Muscle of back (tissue), 11 donors: ENCODE measurements around the gene NAIF1. TPM values are rescaled to one million over a fixed set of nuclear protein-coding genes. Genes with fewer than 3 reads are reported as not detected.
A peak's percentile ranks its signal among the peaks of the same experiment; 100 is the strongest.
"Not testable (repeated sequence)": the region's sequence is repeated elsewhere in the genome, so short reads cannot be mapped to it uniquely, and the experiment has no call there.

Experiments
- DNase-seq, 3 donors: peaks; one replicate each; pipeline versions ENCODE4 v3.0.0 to v3.0.0-alpha.2; 2013
- polyA plus RNA-seq, 10 donors: library from polyadenylated mRNA; unstranded; fragments of 120-200 nt; gene quantifications; one replicate each; pipeline ENCODE4 v1.2.1, GENCODE V29; 2013; ENCODE audit not compliant: insufficient read length in 10 of 10

The NAIF1 gene
- polyA plus RNA-seq, 10 donors = 6.3 to 9.2 (median 8.0) TPM

DNA sequence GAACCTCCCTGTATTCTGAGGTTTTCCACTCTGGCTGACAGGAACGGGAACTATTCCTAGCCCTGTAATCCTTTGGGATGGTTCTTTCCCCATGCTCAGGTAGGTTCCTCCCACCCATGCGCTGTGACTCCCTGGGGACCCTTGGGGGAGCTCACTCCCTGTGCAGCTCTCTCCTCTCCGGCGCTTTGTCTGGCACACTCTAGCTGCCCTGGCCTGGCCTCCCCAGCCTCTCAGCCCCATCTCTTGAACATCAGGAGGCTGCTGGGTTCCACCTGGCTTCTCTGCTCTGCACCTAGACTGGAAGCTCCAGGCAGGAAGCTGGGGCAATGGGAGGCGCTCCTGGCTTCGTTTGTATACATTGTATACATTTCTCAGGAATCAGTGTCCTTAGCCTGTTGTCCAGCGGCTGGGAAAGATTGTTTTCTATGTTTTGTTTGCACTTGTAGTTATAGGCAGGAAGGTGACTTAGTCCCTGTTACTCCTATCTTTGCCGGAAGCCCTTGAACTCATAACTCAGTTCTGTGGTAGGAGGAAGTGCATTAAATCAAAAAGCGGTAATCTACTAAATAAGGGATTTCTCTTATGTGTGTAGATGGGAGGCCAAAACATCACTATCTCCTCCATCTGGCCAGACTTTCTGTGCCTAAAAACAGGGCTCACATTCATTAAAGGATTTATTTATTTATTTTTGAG, 21.3 kb upstream of the NAIF1 start:
- DNase-seq = no peak

DNA sequence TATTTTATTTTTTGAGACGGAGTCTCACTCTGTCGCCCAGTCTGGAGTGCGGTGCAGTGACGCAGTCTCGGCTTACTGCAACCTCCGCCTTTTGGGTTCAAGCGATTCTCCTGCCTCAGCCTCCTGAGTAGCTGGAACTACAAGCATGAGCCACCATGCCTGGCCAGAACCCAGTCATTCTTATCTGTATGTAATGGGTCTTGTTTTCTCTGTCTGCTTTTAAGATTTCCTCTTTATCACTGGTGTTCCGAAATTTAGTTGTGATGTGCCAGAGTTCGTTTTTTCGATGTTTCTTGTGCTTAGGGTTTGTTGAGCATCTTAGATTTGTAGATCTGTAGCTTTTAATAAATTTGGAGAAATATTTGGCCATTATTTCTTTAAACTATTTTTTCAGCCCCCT, 20.1 kb upstream of the NAIF1 start:
- DNase-seq = no peak

DNA sequence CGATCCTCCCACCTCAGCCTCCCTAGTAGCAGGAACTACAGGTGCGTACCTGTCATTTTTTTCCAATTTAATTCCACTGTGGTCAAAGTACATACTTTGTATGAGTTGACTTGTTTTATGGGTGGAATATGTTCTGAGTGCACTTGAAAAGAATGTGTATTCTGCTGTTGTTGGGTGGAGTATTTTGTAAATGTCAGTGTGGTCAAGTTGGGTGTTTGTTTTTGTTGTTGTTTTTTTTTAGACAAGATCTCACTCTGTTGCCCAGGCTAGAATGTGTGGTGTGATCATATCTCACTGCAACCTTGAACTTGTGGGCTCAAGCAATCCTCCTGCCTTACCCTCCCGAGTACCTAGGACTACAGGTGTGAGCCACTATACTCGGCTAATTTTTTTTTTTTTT, 18.8 kb upstream of the NAIF1 start:
- no peak for DNase-seq

DNA sequence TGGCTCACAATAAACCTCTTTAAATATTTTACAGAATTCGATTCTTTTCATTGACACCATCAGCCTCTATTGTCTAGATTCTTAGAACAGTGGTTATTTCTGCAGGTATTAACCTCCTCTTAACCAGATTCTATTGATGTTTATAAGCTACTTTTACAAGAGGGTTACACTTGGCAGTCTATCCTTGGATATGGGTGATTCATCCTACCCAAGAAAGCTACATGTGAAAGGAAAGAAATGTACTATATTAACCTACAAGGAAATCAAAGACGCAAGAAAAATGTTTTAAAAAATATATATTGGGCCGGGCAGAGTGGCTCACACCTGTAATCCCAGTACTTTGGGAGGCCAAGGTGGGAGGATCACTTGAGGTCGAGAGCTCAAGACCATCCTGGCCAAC, 17.6 kb upstream of the NAIF1 start:
- no peak for DNase-seq

DNA sequence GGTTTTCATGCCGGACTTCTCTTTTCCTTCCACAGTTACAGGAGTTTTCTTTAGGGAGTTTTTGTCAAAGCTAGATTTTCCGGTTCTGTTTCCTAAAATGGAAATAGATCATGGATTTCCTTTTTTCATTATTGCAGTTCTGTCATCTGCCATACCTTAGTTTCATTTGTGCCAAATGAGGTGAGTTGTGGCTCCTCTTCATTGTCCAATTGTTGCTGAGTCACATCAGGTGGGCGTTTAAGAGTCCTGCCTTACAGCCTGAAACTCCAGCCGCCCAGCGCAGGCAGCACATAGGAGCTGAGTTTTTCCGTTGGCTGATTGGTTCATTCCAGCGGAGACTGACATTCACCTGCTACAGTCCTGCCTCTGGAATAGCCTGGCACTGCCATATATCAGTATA, 15.0 kb upstream of the NAIF1 start:
- DNase-seq = no peak

DNA sequence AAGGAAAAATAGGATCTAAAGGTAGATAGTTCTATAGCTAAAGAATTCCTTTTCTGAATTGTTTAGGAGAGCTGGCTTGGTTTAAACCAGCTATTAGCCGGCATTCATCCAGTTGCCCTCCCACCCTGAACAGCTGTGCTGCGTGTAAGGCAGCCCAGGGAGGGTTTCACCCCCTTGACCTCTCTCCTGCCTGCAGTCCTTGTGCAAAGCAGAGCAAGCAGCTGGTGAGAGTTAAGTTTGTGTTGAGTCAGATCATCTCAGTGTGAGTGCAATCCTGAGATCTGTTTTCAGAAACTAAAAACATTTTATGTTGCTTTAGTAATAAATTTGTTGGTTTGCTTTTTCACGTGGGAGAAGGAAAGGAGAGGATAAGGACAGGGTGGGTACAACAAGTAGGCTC, 13.9 kb upstream of the NAIF1 start:
- peak in 2 of 3 donors; percentile 73 to 87 for DNase-seq

DNA sequence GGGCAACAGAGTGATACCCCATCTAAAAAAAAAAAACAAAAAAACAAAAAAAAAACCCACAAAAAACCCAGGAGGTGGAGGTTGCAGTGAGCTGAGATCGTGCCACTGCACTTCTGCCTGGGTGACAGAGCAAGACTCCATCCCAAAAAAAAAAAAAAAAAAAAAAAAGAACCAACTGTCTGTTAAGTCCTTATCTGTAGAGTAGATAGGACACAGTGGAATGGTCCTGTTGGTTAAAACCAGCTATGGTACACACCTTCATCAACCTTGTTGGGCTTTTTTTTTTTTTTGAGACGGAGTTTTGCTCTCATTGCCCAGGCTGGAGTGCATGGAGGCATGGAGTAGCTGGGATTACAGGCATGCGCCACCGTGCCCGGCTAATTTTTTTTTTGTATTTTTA, 13.1 kb upstream of the NAIF1 start:
- no peak for DNase-seq

DNA sequence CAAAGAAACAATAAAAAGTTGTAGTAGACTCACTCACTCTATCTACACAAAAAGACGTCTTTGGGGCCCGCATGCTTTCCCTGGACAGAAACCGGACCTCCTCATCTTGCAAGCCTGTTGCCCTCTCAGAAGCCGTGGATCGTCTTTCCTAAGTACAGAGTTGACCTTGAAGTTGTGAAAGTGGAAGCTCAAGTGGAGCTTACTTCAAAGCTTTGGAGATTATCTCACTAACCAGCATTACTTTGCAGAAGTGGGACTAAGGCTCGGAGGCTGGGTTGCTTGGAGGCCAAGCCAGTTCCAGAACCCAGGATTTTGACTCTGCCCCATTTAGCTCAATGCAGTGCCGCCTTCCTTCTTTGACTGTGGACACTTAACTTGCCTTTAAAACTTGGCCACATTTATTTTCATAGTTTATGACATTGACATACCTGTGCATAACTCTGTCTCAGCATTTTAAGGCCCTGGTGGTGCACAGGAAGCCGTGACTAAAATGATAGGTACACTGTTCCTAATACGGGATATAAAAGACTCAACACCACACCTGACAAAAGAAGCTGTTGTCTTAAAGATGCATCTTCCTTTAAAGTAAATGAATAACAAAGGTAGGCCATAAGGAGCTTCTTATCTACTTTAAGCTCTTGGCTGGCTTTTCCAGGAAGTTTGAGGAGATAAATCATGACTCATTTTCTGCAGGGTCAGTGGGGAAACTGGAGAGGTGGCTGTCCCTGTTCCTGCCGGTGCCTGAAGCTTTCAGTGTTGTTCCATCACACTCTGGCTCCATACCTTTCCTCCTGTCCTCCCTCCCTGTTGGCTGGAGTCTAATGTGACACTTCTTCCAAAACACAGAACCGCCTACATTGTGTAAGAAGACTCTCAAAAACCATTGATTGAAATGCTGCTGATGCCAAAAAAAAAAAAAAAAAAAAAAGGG, 11.6 kb upstream of the NAIF1 start:
- DNase-seq = no peak

DNA sequence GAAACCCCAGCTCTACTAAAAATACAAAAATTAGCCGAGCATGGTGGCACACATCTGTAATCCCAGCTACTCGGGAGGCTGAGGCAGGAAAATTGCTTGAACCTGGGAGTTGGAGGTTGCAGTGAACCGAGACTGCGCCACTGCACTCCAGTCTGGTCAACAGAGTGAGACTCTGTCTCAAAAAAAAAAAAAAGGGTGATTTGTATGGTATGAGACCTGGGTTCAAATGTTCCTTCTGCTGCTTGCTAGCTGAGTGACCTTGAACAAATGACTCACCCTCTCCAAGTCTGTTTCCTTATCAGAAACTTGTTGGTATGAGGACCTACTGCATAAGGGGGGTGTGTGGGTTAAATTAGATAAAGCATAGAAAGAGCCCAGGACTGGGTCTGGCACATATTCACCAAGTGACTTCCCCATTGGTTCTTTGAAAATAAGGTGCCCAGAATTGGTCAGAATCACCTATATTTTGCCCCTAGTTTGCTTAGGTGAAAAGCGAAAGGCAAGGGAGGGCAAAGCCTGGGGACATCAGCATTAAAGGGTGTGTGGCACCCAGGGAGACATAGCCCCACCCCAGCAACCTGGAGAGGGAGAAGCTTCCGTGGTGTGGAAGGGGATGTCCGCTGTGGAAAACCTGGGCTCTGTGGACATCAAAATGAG, 10.9 kb upstream of the NAIF1 start:
- no peak for DNase-seq

DNA sequence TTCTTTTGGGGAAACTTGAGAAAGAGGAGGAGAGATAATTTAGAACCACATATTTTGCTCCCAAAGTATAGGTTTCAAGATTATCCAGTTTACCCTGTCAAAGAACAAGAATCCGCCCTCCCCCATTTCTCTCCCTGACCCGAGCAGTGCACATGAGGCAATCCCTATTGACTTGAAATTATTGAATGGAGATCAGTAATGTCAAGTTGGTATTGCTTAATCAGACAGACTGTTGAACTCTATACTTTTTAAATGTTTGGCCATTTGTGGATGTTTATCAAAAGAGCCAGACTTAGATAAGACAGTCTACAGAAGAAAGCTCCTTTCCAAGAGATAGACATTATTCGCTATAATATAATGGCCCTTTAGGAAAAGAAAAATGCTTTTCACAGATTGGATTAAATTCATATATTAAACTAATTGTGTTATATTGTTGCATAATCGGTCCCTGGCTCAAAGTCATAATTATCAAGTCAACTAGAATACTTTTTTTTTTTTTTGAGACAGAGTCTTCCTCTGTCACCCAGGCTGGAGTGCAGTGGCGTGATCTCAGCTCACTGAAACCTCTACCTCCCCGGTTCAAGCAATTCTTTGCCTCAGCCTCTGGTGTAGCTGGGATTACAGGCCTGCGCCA, 6.2 kb upstream of the NAIF1 start:
- peak in 1 of 3 donors; percentile 60 for DNase-seq

DNA sequence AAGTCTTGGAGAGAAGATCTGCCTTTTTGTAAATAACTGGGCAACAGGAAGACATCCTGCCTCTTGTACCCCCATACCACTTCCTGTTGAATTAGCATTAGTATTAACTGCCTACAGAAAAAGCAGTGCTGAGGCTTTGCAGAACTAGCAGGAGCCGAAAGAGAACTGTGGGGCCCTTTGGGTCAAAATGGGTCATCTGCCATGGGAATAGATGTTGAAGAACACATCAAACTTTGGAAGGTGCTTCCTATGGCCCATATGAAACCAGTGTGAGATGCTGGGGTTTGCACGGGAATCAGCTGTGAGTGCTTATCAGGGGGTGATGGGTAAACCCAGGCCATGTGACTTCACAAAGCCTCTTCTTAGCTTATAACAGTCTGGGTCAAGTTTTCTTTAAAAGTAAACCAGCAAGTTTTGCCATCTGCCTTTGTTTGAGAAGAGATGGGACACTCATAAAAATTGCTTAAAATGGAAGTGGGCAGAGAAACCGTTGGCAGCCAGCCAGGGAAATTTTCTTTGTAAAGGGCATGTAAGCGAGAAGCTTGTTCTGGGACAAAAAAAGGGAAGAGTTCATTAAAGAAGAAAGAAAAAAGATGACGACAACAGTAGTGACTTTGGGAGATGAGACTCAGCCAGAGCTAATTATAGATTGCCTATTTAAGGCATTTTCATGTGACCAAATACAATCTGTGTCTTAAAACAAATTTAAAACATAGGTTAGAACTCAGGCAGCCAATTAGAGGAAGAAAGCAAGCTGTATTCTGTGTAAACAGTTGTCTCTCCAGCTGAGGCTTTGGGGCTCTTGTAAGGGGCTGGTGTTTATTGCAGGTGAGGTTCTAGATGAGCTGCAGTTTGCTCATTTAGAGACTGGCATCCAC, 5.3 kb upstream of the NAIF1 start:
- DNase-seq = peak in 2 of 3 donors; percentile 70 to 86

DNA sequence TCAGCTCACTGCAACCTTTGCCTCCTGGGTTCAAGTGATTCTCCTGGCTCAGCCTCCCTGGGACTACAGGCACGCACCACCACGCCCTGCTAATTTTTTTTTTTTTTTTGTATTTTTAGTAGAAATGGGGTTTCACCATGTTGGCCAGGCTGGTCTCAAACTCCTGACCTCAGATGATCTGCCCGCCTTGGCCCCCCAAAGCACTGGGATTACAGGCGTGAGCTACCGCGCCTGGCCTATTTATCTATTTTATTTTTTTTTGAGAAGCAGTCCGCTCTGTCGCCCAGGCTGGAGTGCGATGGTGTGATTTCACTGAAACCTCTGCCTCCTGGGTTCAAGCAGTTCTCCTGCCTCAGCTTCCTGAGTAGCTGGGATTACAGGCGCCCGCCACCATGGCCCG, 4.4 kb upstream of the NAIF1 start:
- DNase-seq = not testable (repeated sequence)

DNA sequence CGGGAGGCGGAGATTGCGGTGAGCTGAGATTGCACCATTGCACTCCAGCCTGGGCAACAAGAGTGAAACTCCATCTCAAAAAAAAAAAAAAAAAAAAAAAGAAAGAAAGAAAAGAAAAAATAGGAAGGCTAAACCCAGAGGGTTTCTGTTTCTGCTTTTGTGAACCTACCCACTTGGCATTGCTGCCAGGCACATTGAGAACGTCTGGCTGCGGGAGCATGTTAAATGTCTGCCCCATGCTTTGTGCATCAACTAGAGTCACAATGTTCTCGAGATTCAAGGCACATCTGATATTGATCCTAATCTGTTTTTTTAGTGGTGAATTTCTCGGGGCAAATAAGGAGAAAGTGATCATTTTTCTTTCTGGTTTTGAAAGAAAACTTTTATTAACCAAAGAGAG, 3.8 kb upstream of the NAIF1 start:
- DNase-seq = no peak

DNA sequence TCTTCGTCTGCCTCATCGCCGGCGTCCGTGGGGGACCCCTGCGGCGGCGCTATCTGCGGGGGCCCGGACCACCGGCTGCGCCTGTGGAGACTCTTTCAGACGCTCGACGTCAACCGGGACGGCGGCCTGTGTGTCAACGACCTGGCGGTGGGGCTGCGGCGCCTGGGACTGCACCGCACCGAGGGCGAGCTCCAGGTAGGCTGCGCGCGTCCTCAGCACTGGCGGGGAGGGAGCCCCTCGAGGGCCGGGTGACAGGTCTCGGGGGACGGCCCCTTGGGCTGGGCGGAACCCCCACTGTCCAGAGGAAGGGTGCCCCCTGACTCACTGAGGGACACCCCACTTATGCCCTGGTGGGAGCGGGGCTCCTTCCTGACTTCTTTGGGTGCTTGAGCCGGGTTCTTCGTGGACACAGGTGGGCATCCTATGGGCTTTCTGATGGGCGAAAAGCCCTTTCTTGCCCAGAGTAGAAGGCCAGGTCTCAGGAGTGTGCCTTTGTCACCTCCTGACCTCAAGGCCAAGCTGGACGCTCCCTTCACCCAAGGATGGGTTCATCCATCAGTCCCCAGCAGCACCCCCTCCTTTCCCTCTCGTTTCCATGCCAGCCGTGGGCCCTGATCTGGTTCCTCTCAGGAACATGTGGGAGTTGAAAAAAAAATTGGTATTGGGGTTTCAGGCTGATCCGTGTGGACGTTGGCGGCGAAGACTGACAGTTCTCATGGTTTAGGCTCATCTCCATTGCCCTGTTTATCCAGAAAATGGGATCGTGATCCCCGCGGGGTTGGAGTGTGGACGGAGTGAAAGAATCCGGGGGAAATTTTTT, 1.5 kb upstream of the NAIF1 start:
- peak in 1 of 3 donors; percentile 71 for DNase-seq

DNA sequence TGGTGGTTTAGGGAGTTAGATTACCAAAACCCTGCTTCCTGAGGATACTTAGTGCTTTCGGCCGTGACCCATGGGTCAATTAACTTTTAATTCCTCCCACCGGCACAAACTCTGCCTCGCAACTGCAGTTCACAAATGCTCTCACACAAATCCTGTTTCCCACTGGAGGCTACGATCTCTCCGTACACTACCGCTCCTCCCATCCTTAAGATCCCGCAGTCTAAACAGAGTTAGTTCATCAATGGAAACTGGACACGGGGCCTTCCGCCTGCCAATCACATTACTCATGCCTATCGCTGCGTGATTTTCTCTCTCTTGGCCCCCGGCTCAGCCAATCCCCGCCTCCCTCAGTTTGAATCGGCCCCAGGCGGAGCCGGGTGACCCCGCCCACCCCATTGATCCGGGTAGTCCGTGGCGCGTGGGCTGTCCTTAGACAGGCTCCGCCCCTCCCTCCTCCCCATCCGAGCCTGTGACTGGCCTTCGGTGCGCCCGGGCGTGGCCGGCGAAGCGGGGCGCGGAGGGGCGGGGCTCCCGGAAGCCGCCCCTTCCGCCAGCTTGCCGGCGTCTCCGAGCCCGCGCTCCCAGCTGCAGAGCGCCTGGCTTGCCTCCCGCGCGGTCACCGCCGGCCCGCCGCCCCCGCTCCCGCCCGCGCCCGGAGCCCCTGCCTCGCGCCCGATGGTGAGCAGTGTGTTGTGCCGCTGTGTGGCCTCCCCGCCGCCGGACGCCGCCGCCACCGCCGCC, 695 bp upstream of the NAIF1 start, which contains the start of gene SLC25A25:
SLC25A25 (plus strand) TSS at position 588 of the 741 bp plus-strand sequence; CDS start at position 676, 88 bp downstream.
- peak; percentile 99 to 100 (median 100) for DNase-seq

DNA sequence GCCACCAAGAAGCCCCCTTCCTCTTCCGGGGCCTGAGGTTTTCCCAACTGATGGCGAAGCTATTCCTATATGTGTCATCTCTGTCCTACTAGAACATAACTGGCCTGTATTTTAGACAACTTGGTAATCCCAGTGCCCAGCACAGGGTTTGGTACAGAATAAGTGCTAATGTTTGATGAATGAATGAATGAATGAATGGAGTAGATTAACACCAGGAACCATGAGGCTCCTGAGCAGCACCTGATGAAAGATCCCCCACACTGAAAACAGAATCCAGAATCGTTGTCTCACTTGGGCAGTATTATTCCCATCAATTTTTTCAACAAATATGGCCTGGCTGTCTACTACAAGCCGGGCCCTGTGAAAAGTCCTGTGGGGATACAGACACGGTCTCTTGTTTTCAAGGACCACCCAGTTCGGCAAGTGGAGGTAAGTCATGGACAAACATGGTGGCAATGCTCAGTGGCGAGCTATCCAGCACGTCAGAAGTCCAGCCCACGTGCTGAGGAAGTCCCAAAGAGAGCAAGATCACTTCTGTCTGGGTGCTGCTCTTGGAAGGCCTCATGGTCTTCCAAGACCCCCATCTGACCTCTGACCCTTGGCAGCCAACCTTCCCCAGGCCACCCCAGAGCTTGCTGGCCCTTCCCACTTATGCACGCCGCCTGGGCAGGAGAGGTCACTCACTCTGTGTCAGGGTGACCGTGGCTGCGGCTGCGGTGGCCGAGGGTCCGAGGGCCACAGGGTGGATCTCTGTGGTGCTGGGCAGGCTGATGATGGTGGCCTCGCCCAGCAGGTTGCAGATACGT, 1.0 kb downstream of the NAIF1 start:
- DNase-seq = no peak

DNA sequence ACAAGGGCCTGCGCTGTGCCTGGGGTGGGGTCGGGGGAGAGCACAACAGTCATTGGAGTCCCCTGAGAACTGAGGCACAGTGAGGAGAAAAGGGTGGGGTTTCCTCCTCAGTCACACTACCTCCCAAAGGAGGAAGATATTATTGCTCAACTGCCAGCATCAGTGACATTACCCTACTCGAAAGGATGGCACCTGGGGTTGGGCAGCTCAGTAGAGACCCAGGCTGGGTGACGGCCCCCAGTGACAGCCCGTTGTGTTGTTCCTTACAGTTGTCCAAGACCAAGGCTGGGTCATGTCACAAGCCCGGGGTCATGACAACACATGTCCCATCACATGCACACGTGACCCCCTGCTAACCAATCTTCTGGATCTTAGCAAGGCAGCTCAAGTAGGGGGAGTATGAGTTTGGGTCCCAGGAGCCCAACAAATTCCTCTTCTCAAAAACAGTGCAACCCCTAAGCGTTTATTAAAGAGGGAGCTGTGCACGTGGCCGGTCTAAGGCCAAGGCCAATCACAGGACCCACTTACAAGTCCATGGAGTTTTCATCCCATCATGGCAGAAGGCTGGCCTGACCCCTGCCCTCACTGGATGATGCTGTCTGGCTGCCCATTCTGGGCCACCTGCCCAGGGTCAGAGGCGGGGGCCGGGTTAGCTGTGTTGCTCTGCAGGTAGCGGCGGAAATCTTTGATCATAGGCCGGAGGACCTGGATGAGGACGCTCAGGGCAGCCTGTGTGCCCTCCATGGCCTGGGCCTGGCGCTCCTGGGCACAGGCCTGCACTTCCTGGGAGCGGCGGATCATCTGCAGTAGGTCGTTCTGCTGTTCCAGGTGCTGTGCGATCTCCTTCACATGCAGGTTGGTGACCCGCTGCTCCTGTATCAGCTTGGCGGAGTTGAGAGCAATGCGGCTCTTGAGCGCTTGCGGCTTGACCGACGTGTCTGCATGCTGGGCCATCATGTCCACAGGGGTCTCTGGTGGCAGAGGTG, 4.0 kb downstream of the NAIF1 start:
- DNase-seq = no peak
